Tibial nerve (tissue), 3 donors: ENCODE data around the gene BPI.

ENCODE experiments used
- CTCF ChIP-seq, 5 experiments: fragments of 200-600 bp in 3 of 5; fragments of 450-650 bp in 2 of 5; sonication (generic) in 3 of 5; IDR thresholded peaks; one replicate each; pipeline ENCODE4 v1.5.1; 2016 to 2019; ENCODE audit warnings: antibody characterized with exemption in 5 of 5, mild to moderate bottlenecking in 3 of 5, moderate library complexity in 2 of 5
- POLR2A ChIP-seq, 2 donors: fragments of 450-650 bp; IDR thresholded peaks; one replicate each; pipeline ENCODE4 v1.6.1; 2017; ENCODE audit warnings: antibody characterized with exemption in 2 of 2, mild to moderate bottlenecking in 2 of 2, moderate library complexity in 2 of 2

GRCh38 chr20:38297916-38298674, 5.9 kb upstream of the BPI start:
- TF ChIP-seq POLR2A (IDR thresholded peaks at IDR 0.05): no peak
- no peak for TF ChIP-seq CTCF (IDR thresholded peaks at IDR 0.05)
